IMR-90 (cell line): Measurements from ENCODE around the gene SERPINF2. TPM values are rescaled to one million over a fixed set of nuclear protein-coding genes. Genes with fewer than 3 reads are reported as not detected.
"Not testable (repeated sequence)": the region's sequence is repeated elsewhere in the genome, so short reads cannot be mapped to it uniquely, and the experiment has no call there.

Experiments
- ATAC-seq: fragments of 200-7000 bp; cut with Tn5 transposase; 2 replicates; pipeline ENCODE4 v1.9.1; 2020; ENCODE audit warnings: low read depth, mild to moderate bottlenecking, moderate library complexity
- BruUV-seq: library from RNA; stranded (reverse); fragments of 400-500 nt; replicated peaks from 2 replicates; lab custom pipeline; 2021; lab: Mats Ljungman, UMichigan
- CTCF ChIA-PET: fragments of 300-600 bp; formaldehyde crosslinking; extraction: SDS; loops from one replicate; lab custom pipeline; 2021; ENCODE audit warnings: antibody characterized with exemption; lab: Yijun Ruan, JAX
- POLR2A ChIA-PET: fragments of 300-600 bp; sonication (Branson Sonifier 250); formaldehyde crosslinking; loops from one replicate; lab custom pipeline; 2022; ENCODE audit warnings: antibody characterized with exemption; ENCODE audit not compliant: unreplicated experiment; lab: Charles Lee
- DNase-seq: peaks from one replicate; pipeline ENCODE4 v3.0.0; 2013
- H2AFZ ChIP-seq: replicated peaks from 2 replicates; pipeline ENCODE3; 2013; ENCODE audit warnings: low read length, mild to moderate bottlenecking; ENCODE audit not compliant: poor library complexity
- H2AK5ac ChIP-seq: 2 replicates; pipeline ENCODE4 v1.6.1; 2013; ENCODE audit warnings: low read depth, low read length, inconsistent platforms
- H2AK9ac ChIP-seq: replicated peaks from 2 replicates; pipeline ENCODE3; 2013; ENCODE audit warnings: mild to moderate bottlenecking, low read depth, low read length, moderate library complexity; ENCODE audit not compliant: poor library complexity
- H2BK120ac ChIP-seq: 2 replicates; pipeline ENCODE4 v1.6.1; 2013; ENCODE audit warnings: low read depth, low read length, inconsistent platforms
- H2BK15ac ChIP-seq: 3 replicates; pipeline ENCODE4 v1.6.1; 2013; ENCODE audit warnings: low read depth, low read length, inconsistent platforms
- H2BK20ac ChIP-seq: 2 replicates; pipeline ENCODE4 v1.6.1; 2013; ENCODE audit warnings: low read depth, mild to moderate bottlenecking, inconsistent platforms, low read length, moderate library complexity
- H2BK5ac ChIP-seq: 2 replicates; pipeline ENCODE4 v1.6.1; 2013; ENCODE audit warnings: mild to moderate bottlenecking, low read depth, low read length, inconsistent platforms; ENCODE audit not compliant: poor library complexity, severe bottlenecking
- H3K14ac ChIP-seq: replicated peaks from 2 replicates; pipeline ENCODE4 v1.6.1; 2013; ENCODE audit warnings: low read depth, low read length, inconsistent platforms
- H3K18ac ChIP-seq: 2 replicates; pipeline ENCODE4 v1.6.1; 2013; ENCODE audit warnings: low read depth, low read length, control low read depth
- H3K23ac ChIP-seq: 2 replicates; pipeline ENCODE4 v1.6.1; 2013; ENCODE audit warnings: low read depth, low read length, inconsistent platforms
- H3K27ac ChIP-seq: 2 replicates; pipeline ENCODE4 v1.5.1; 2013; ENCODE audit warnings: mild to moderate bottlenecking, control low read depth, low read length; ENCODE audit not compliant: insufficient read depth
- H3K27me3 ChIP-seq: 2 replicates; pipeline ENCODE4 v1.6.1; 2013; ENCODE audit warnings: low read length; ENCODE audit not compliant: control insufficient read depth, insufficient read depth
- H3K36me3 ChIP-seq: 2 replicates; pipeline ENCODE4 v1.6.1; 2013; ENCODE audit warnings: low read length, mixed read lengths; ENCODE audit not compliant: control insufficient read depth, insufficient read depth
- H3K4ac ChIP-seq: 2 replicates; pipeline ENCODE4 v1.6.1; 2013; ENCODE audit warnings: low read depth, low read length, inconsistent platforms
- H3K4me1 ChIP-seq: 2 replicates; pipeline ENCODE4 v1.6.1; 2013; ENCODE audit warnings: low read length, mixed read lengths; ENCODE audit not compliant: control insufficient read depth, insufficient read depth
- H3K4me2 ChIP-seq: 2 replicates; pipeline ENCODE4 v1.6.1; 2013; ENCODE audit warnings: low read depth, mild to moderate bottlenecking, control low read depth, low read length, moderate library complexity
- H3K4me3 ChIP-seq: 2 replicates; pipeline ENCODE4 v1.5.1; 2013; ENCODE audit warnings: low read depth, mild to moderate bottlenecking, control low read depth, low read length, moderate library complexity; ENCODE audit not compliant: insufficient read depth
- H3K56ac ChIP-seq: 2 replicates; pipeline ENCODE4 v1.6.1; 2013; ENCODE audit warnings: low read length, inconsistent platforms; ENCODE audit not compliant: insufficient read depth; ENCODE audit errors: extremely low read depth
- H3K79me1 ChIP-seq, 2 experiments: 2 replicates each; pipeline ENCODE4 v1.6.1; 2013; ENCODE audit warnings: low read length in 2 of 2, inconsistent platforms in 1 of 2, low read depth in 1 of 2
- H3K9ac ChIP-seq: 2 replicates; pipeline ENCODE4 v1.6.1; 2013; ENCODE audit warnings: low read depth, low read length, control low read depth
- H3K9me1 ChIP-seq: 2 replicates; pipeline ENCODE4 v1.6.1; 2013; ENCODE audit warnings: low read length, inconsistent platforms; ENCODE audit not compliant: insufficient read depth
- H3K9me3 ChIP-seq: 2 replicates; pipeline ENCODE4 v1.6.1; 2013; ENCODE audit warnings: low read length; ENCODE audit not compliant: control insufficient read depth, insufficient read depth
- H4K20me1 ChIP-seq: 2 replicates; pipeline ENCODE4 v1.6.1; 2013; ENCODE audit warnings: low read length, inconsistent platforms; ENCODE audit not compliant: insufficient read depth
- H4K5ac ChIP-seq: 2 replicates; pipeline ENCODE4 v1.6.1; 2013; ENCODE audit warnings: mild to moderate bottlenecking, low read depth, low read length, control low read depth
- H4K8ac ChIP-seq, 2 experiments: 2 replicates each; pipeline ENCODE4 v1.6.1; 2013; ENCODE audit warnings: low read depth in 2 of 2, low read length in 2 of 2, control low read depth in 1 of 2, inconsistent platforms in 1 of 2
- H4K91ac ChIP-seq: 2 replicates; pipeline ENCODE4 v1.6.1; 2013; ENCODE audit warnings: low read depth, low read length, inconsistent platforms; ENCODE audit not compliant: insufficient read depth
- WGBS, 2 experiments: methylation state at CpG; one replicate each; pipeline versions ENCODE4 v1.1.5 to v1.1.7; 2013; ENCODE audit warnings: missing lambda C conversion rate in 2 of 2; ENCODE audit not compliant: insufficient read length in 1 of 2; ENCODE audit errors: extremely low coverage in 2 of 2; 5-methylcytosine and 5-hydroxymethylcytosine counted together
- dilution Hi-C: fragments of 300-500 bp; cut with HindIII; formaldehyde crosslinking; loops from one replicate; pipeline ENCODE4 v1.14.3; 2018; ENCODE audit warnings: low sequenced_read_pairs; ENCODE audit not compliant: unreplicated experiment
- in situ Hi-C: fragments of 300-500 bp; cut with MboI; formaldehyde crosslinking; loops from 3 replicates; pipeline ENCODE4 v1.14.3; 2019; ENCODE audit warnings: low sequenced_read_pairs, inconsistent platforms, mixed read lengths
- intact Hi-C: fragments of 100-400 bp; cut with micrococcal nuclease; formaldehyde crosslinking; loops from 2 replicates; pipeline ENCODE4 v1.10.0; 2022
- polyA plus RNA-seq, 3 experiments: library from polyadenylated mRNA; depleted of rRNA; stranded (reverse); fragments of >200 nt; gene quantifications; 2 replicates each; pipeline ENCODE4 v1.2.3, GENCODE V29; 2012; ENCODE audit warnings: low replicate concordance in 1 of 3
- total RNA-seq: library from RNA; depleted of rRNA; stranded (reverse); fragments of >200 nt; gene quantifications from 2 replicates; pipeline ENCODE4 v1.2.3, GENCODE V29; 2012

The SERPINF2 gene
- total and polyA plus RNA-seq, 2 of the 4 experiments (the other 2 are of a cell fraction), result not detected

GRCh38 chr17:1773000-1773695 lies 30.5 kb downstream of the SERPINF2 start:
- H4K91ac ChIP-seq, in situ Hi-C loops, H3K18ac ChIP-seq, dilution Hi-C loops, H2BK15ac ChIP-seq, H3K4me1 ChIP-seq, H3K4me2 ChIP-seq, H3K27ac ChIP-seq, BruUV-seq, H2BK5ac ChIP-seq, H4K20me1 ChIP-seq, H3K56ac ChIP-seq, H3K9ac ChIP-seq, H3K4me3 ChIP-seq, H3K9me3 ChIP-seq, H3K9me1 ChIP-seq, H4K5ac ChIP-seq, H3K27me3 ChIP-seq, H3K79me1 ChIP-seq, intact Hi-C loops: not testable (repeated sequence)
- H4K8ac ChIP-seq, result peak overlapping the region in 1 of 2 experiments; percentile 28; a peak in 1 of 4 replicates
- H2AK9ac ChIP-seq, result peak overlapping the region; percentile 85
- peaks cover 36% of the 10 kb centered on the region; the same call in 1 of the 2 replicates for H3K36me3 ChIP-seq
- H2BK20ac ChIP-seq, result peak overlapping the region; percentile 61
- peak overlapping the region; percentile 95; the same call in 1 of the 2 replicates for H2AK5ac ChIP-seq
- H3K4ac ChIP-seq, result peak overlapping the region; percentile 83
- peak overlapping the region; percentile 82 for H3K23ac ChIP-seq
- WGBS, 2 experiments, result 79% methylated on average over 6 of the region's 12 CpGs; no CpG with 5 or more reads in 1 of the 2 experiments
- CTCF ChIA-PET, result interaction anchor here (1.0 kb wide), 1 partner anchor 10 kb away, joined by 5 read pairs; no protein-coding TSS in a partner anchor
- POLR2A ChIA-PET, result interaction anchor here (0.7 kb wide), 1 partner anchor 58 kb away, joined by 3 read pairs; no protein-coding TSS in a partner anchor
- ATAC-seq (peak; percentile 73), DNase-seq (peak; percentile 75)
- peak overlapping the region; percentile 95 for H3K14ac ChIP-seq
- H2AFZ ChIP-seq, result peak overlapping the region; percentile 72
- peak overlapping the region; percentile 48; the same call in 1 of the 2 replicates for H2BK120ac ChIP-seq
